CD14-positive monocyte (primary cell): ENCODE results near the gene CCDC32. TPM values are rescaled to one million over a fixed set of nuclear protein-coding genes. Genes with fewer than 3 reads are reported as not detected.
A peak's percentile ranks its signal among the peaks of the same experiment; 100 is the strongest.

Experiments used
- DNase-seq, 3 donors: peaks; one replicate each; pipeline ENCODE4 v3.0.0-alpha.2; 2011 to 2022
- H2AFZ ChIP-seq: 2 replicates; pipeline ENCODE4 v1.6.0; 2012; ENCODE audit warnings: mild to moderate bottlenecking, low read depth, low read length, inconsistent platforms; ENCODE audit not compliant: insufficient read depth, poor library complexity, severe bottlenecking
- H3K27ac ChIP-seq, 2 donors: 1 replicate in 1 of 2; 2 replicates in 1 of 2; pipeline ENCODE4 v1.5.1; 2012 to 2013; ENCODE audit warnings: low read length in 2 of 2, control low read depth in 1 of 2, inconsistent platforms in 1 of 2, low read depth in 1 of 2, mild to moderate bottlenecking in 1 of 2
- H3K27me3 ChIP-seq, 2 donors: one replicate each; pipeline versions ENCODE4 v1.6.0 to v1.6.1; 2011 to 2013; ENCODE audit warnings: low read length in 2 of 2; ENCODE audit not compliant: control insufficient read depth in 2 of 2, insufficient read depth in 2 of 2
- H3K36me3 ChIP-seq, 2 donors: replicated peaks in 1 of 2; 1 replicate in 1 of 2; 2 replicates in 1 of 2; pipeline versions ENCODE4 v1.5.1 to v1.6.1; 2012 to 2013; ENCODE audit warnings: low read length in 2 of 2, control low read depth in 1 of 2, inconsistent platforms in 1 of 2, mild to moderate bottlenecking in 1 of 2; ENCODE audit not compliant: insufficient read depth in 2 of 2, control insufficient read depth in 1 of 2
- H3K4me1 ChIP-seq, 2 donors: 1 replicate in 1 of 2; 2 replicates in 1 of 2; pipeline versions ENCODE4 v1.5.1 to v1.6.1; 2012 to 2013; ENCODE audit warnings: low read length in 2 of 2, control low read depth in 1 of 2, inconsistent platforms in 1 of 2, mild to moderate bottlenecking in 1 of 2, moderate library complexity in 1 of 2; ENCODE audit not compliant: insufficient read depth in 2 of 2, control insufficient read depth in 1 of 2
- H3K4me2 ChIP-seq: replicated peaks from 2 replicates; pipeline ENCODE3; 2012; ENCODE audit warnings: low read length, moderate library complexity, mild to moderate bottlenecking; ENCODE audit not compliant: poor library complexity, severe bottlenecking; ENCODE audit errors: extremely low read depth
- H3K4me3 ChIP-seq, 3 experiments: fragments of 200-600 bp in 1 of 3; sonication (generic) in 1 of 3; replicated peaks in 1 of 3; 1 replicate in 2 of 3; 2 replicates in 1 of 3; pipeline ENCODE4 v1.5.1; 2011 to 2013; ENCODE audit warnings: low read length in 3 of 3, mild to moderate bottlenecking in 3 of 3, control low read depth in 2 of 3, low read depth in 2 of 3, inconsistent platforms in 1 of 3, moderate library complexity in 1 of 3
- H3K79me2 ChIP-seq: 2 replicates; pipeline ENCODE4 v1.6.0; 2012; ENCODE audit warnings: mild to moderate bottlenecking, control low read depth, inconsistent platforms, low read length, moderate library complexity; ENCODE audit not compliant: insufficient read depth
- H3K9ac ChIP-seq: 2 replicates; pipeline ENCODE4 v1.6.0; 2017; ENCODE audit warnings: low read length, mild to moderate bottlenecking; ENCODE audit not compliant: insufficient read depth, poor library complexity, severe bottlenecking
- H3K9me3 ChIP-seq, 2 donors: replicated peaks in 1 of 2; 1 replicate in 1 of 2; 2 replicates in 1 of 2; pipeline versions ENCODE4 v1.5.1 to v1.6.1; 2012 to 2013; ENCODE audit warnings: low read length in 2 of 2, control low read depth in 1 of 2; ENCODE audit not compliant: control insufficient read depth in 1 of 2, insufficient read depth in 1 of 2
- H4K20me1 ChIP-seq: 2 replicates; pipeline ENCODE4 v1.6.0; 2012; ENCODE audit warnings: mild to moderate bottlenecking, low read length, control low read depth, moderate library complexity; ENCODE audit not compliant: insufficient read depth
- H3K27ac Mint-ChIP-seq, 7 donors: one replicate each; pipeline ENCODE4 v1.8.0; 2020; ENCODE audit warnings: mild to moderate bottlenecking in 7 of 7, mixed read lengths in 7 of 7, moderate library complexity in 6 of 7, inconsistent platforms in 2 of 7
- H3K27me3 Mint-ChIP-seq, 3 donors: one replicate each; pipeline ENCODE4 v1.8.0; 2021 to 2022; ENCODE audit warnings: low read depth in 3 of 3, mild to moderate bottlenecking in 3 of 3, mixed read lengths in 3 of 3, moderate library complexity in 3 of 3, inconsistent platforms in 1 of 3
- H3K36me3 Mint-ChIP-seq, 2 donors: one replicate each; pipeline ENCODE4 v1.8.0; 2020; ENCODE audit warnings: mixed read lengths in 2 of 2, inconsistent platforms in 1 of 2, mild to moderate bottlenecking in 1 of 2
- H3K4me1 Mint-ChIP-seq: one replicate; pipeline ENCODE4 v1.8.0; 2020; ENCODE audit warnings: mild to moderate bottlenecking, mixed read lengths
- H3K4me3 Mint-ChIP-seq, 2 donors: one replicate each; pipeline ENCODE4 v1.8.0; 2020; ENCODE audit warnings: mild to moderate bottlenecking in 2 of 2, mixed read lengths in 2 of 2, moderate library complexity in 1 of 2
- H3K9me3 Mint-ChIP-seq, 7 donors: one replicate each; pipeline ENCODE4 v1.8.0; 2020 to 2022; ENCODE audit warnings: mixed read lengths in 7 of 7, mild to moderate bottlenecking in 6 of 7, moderate library complexity in 6 of 7, inconsistent platforms in 2 of 7
- CTCF ChIP-seq: fragments of 200-600 bp; IDR thresholded peaks from one replicate; pipeline ENCODE4 v1.8.0; 2022; ENCODE audit warnings: antibody characterized with exemption, mild to moderate bottlenecking
- WGBS: methylation state at CpG from one replicate; pipeline ENCODE4 v1.1.5; 2013; ENCODE audit warnings: missing lambda C conversion rate; ENCODE audit not compliant: insufficient coverage; 5-methylcytosine and 5-hydroxymethylcytosine counted together
- intact Hi-C, 2 donors: fragments of 100-400 bp; cut with micrococcal nuclease; formaldehyde crosslinking; loops; one replicate each; pipeline versions ENCODE4 v1.15.0 to v1.15.1; 2023
- polyA plus RNA-seq, 3 donors: library from polyadenylated mRNA; depleted of rRNA in 1 of 3; unstranded in 2 of 3; stranded (reverse) in 1 of 3; fragments of 300-500 nt in 2 of 3; fragments of >200 nt in 1 of 3; fragmentation: Illumina TruSeq in 2 of 3; gene quantifications; 1 replicate in 2 of 3; 2 replicates in 1 of 3; pipeline ENCODE4 v1.2.3, GENCODE V29; 2012 to 2021

Gene CCDC32
- polyA plus RNA-seq, 3 donors: 7.5 to 37.3 (median 30.8) TPM

DNA sequence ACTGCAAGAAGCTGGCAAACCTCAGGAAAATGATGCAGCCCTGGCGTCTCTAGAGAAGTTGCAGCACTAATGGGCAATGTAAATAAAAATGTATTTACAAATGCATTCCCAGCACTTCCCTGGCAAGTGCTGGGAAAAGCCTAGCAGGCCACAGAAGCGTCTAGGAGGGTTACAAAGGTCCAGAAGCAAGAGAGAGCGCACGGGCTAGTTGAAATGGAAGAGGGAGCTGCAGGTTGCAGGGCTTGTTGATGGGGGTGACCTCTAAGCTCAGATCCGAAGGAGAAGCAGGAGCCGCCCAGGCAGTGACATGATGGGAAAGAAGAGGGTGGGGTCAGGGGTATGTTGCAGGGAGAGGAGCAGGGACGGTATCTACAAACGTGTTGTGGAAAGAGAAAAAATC, 26.5 kb upstream of the CCDC32 start:
- H3K4me3 ChIP-seq: no peak overlapping the region
- no peaks in the 10 kb centered on the region for H3K36me3 Mint-ChIP-seq
- H3K27ac ChIP-seq: no peak overlapping the region
- H3K27me3 ChIP-seq: no peaks in the 10 kb centered on the region
- no peak overlapping the region for H3K4me2 ChIP-seq
- H3K36me3 ChIP-seq: no peaks in the 10 kb centered on the region
- H3K4me3 Mint-ChIP-seq: no peak overlapping the region
- peaks cover 23% of the 10 kb centered on the region for H3K79me2 ChIP-seq
- peaks cover 0 to 1% (median 0%) of the 10 kb centered on the region in 7 donors for H3K9me3 Mint-ChIP-seq
- DNase-seq: no peak
- peaks cover 17 to 23% of the 10 kb centered on the region in 2 donors for H3K4me1 ChIP-seq
- peak overlapping the region in 1 of 7 donors; percentile 32 for H3K27ac Mint-ChIP-seq
- peaks cover 26% of the 10 kb centered on the region for H3K4me1 Mint-ChIP-seq
- H3K9me3 ChIP-seq: no peaks in the 10 kb centered on the region
- no peak for TF ChIP-seq CTCF
- WGBS: 98% methylated on average over 6 of the region's 8 CpGs
- intact Hi-C loops: loop anchor here in 1 of 2 donors (10.0 kb wide), 1 partner anchor 103 kb away; the partner anchor contains the start of gene RAD51
- no peak overlapping the region for H3K9ac ChIP-seq
- H2AFZ ChIP-seq: peak overlapping the region; percentile 43
- H4K20me1 ChIP-seq: no peaks in the 10 kb centered on the region
- peaks cover 0 to 7% (median 6%) of the 10 kb centered on the region in 3 donors for H3K27me3 Mint-ChIP-seq

GRCh38 chr15:40590667-40591050, 25.8 kb upstream of the CCDC32 start:
- DNase-seq: no peak
- WGBS: 84% methylated on average over 5 of the region's 12 CpGs
- Mint-ChIP-seq H3K9me3 (peaks cover 0 to 1% (median 0%) of the 10 kb centered on the region in 7 donors), H3K36me3 (no peaks in the 10 kb centered on the region), H3K4me3 (peak overlapping the region in 1 of 2 donors; percentile 89), H3K4me1 (peaks cover 24% of the 10 kb centered on the region), H3K27me3 (peaks cover 0 to 7% (median 6%) of the 10 kb centered on the region in 3 donors), H3K27ac (peak overlapping the region in 2 of 7 donors; percentile 45 to 53)
- Histone ChIP-seq H3K79me2 (peaks cover 16% of the 10 kb centered on the region), H3K27ac (no peak overlapping the region), H3K4me3 (no peak overlapping the region), H3K9ac (no peak overlapping the region), H3K4me1 (peaks cover 17 to 23% of the 10 kb centered on the region in 2 donors), H3K9me3 (no peaks in the 10 kb centered on the region), H4K20me1 (no peaks in the 10 kb centered on the region), H3K36me3 (no peaks in the 10 kb centered on the region), H3K4me2 (no peak overlapping the region), H2AFZ (peak overlapping the region; percentile 69), H3K27me3 (no peaks in the 10 kb centered on the region)
- intact Hi-C loops: loop anchor here in 1 of 2 donors (10.0 kb wide), 1 partner anchor 104 kb away; the partner anchor contains the start of gene RAD51
- TF ChIP-seq CTCF: no peak
